Ascending aorta (tissue), 2 donors: Measurements from ENCODE around the gene ELFN1. TPM values are rescaled to one million over a fixed set of nuclear protein-coding genes. Genes with fewer than 3 reads are reported as not detected.
A peak's percentile ranks its signal among the peaks of the same experiment; 100 is the strongest.

Experiments used
- DNase-seq, 2 donors: peaks; one replicate each; pipeline ENCODE4 v3.0.0-alpha.2; 2019; ENCODE audit warnings: low spot score in 2 of 2
- H3K27ac ChIP-seq, 2 donors: fragments of 200-600 bp; sonication (generic); one replicate each; pipeline ENCODE4 v1.5.1; 2016 to 2017; ENCODE audit warnings: mild to moderate bottlenecking in 1 of 2
- H3K27me3 ChIP-seq: fragments of 200-600 bp; sonication (generic); one replicate; pipeline ENCODE4 v1.5.1; 2017
- H3K36me3 ChIP-seq, 2 donors: fragments of 200-600 bp; sonication (generic); one replicate each; pipeline ENCODE4 v1.5.1; 2016
- H3K4me1 ChIP-seq, 2 donors: fragments of 200-600 bp; sonication (generic); one replicate each; pipeline ENCODE4 v1.5.1; 2016 to 2017; ENCODE audit warnings: mild to moderate bottlenecking in 1 of 2
- H3K4me3 ChIP-seq, 2 donors: fragments of 200-600 bp; sonication (generic); one replicate each; pipeline ENCODE4 v1.5.1; 2016 to 2017; ENCODE audit warnings: mild to moderate bottlenecking in 1 of 2
- H3K9me3 ChIP-seq, 2 donors: fragments of 200-600 bp; sonication (generic); one replicate each; pipeline ENCODE4 v1.5.1; 2016
- CTCF ChIP-seq, 3 experiments: fragments of 200-600 bp in 2 of 3; fragments of 450-650 bp in 1 of 3; sonication (generic) in 2 of 3; IDR thresholded peaks; one replicate each; pipeline ENCODE4 v1.5.1; 2016 to 2019; ENCODE audit warnings: antibody characterized with exemption in 3 of 3, mild to moderate bottlenecking in 1 of 3, moderate library complexity in 1 of 3
- intact Hi-C: fragments of 100-400 bp; cut with DNase I; formaldehyde crosslinking; loops from one replicate; pipeline ENCODE4 v1.15.1; 2023
- total RNA-seq: library from RNA; depleted of rRNA; stranded (reverse); fragments of >200 nt; gene quantifications from one replicate; pipeline ENCODE4 v1.1.0, GENCODE V29; 2016

ELFN1 gene
- total RNA-seq, 1 donor from 2014 or later, result 7.3 TPM

DNA sequence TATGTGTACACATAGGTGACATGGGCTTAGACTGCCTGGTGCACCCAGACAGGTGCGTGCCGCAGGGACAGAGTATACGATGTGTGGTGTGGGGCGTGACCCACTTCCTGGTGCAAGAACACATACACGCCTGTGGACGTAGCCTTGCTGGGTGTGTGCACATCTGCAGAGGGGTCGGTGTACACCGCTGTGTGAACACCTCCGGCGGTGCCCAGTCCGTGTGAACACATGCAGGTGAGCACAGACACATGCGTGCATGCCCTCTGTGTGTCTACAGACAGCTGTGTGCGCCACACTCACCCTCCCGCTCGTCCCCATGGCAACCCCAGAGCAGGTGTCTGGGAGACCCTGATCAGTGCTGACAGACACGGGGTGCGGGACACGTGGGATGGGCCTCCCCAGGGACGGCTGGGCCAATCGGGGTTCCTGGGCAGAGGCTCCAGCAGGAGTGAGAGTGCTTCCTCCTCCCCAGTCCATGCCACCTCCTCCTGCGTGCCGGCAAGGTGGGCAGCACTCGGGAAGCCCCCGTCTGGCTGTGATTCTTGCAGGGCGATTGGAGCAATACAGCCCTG is 23.4 kb downstream of the ELFN1 start:
- DNase-seq, result peak; percentile 4 to 56
- TF ChIP-seq CTCF (IDR thresholded peaks at IDR 0.05), result no peak
- H3K27me3 ChIP-seq, result no peaks in the 10 kb centered on the region
- intact Hi-C loops, result no loop called here
- H3K4me3 ChIP-seq, result no peak overlapping the region
- no peak overlapping the region for H3K27ac ChIP-seq
- no peaks in the 10 kb centered on the region for H3K36me3 ChIP-seq
- peaks cover 0 to 6% of the 10 kb centered on the region in 2 donors for H3K4me1 ChIP-seq
- no peaks in the 10 kb centered on the region for H3K9me3 ChIP-seq

DNA sequence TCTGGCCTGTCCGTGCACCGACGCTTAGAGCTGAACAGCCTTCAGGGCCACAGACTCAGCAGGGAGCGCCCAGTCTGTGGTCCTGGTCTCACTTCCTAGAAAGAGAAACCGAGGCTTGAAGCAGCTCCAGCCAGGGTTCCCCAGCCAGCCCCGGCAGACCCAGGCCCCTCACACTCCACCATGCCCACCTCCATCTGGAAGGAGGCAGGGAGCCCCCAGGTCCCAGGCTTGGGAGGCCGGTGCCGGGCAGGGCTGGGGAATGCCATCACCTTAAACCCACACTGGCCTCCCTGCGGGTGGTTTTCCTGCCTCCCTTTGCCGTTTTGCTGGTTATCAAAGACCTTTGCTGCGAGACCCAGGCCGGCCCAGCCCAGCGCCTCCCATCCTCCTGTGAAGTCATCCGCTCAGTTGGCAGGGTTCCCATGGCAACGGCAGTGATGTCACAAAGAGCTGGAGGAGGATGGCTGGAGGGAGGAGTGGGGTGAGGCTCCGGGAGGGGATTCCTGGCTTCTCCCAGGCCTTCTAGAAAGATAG is 24.0 kb downstream of the ELFN1 start:
- peaks cover 0 to 6% of the 10 kb centered on the region in 2 donors for H3K4me1 ChIP-seq
- no peak overlapping the region for H3K4me3 ChIP-seq
- peak; percentile 5 to 52 for DNase-seq
- intact Hi-C loops, result no loop called here
- no peaks in the 10 kb centered on the region for H3K9me3 ChIP-seq
- no peak overlapping the region for H3K27ac ChIP-seq
- no peaks in the 10 kb centered on the region for H3K27me3 ChIP-seq
- TF ChIP-seq CTCF (IDR thresholded peaks at IDR 0.05), result no peak
- no peaks in the 10 kb centered on the region for H3K36me3 ChIP-seq

- H3K27ac ChIP-seq, result no peak overlapping the region
- no peaks in the 10 kb centered on the region for H3K9me3 ChIP-seq
- peak; percentile 7 to 44 for DNase-seq
- intact Hi-C loops, result no loop called here
- no peak overlapping the region for H3K4me3 ChIP-seq
- no peaks in the 10 kb centered on the region for H3K36me3 ChIP-seq
- H3K4me1 ChIP-seq, result peaks cover 0 to 6% of the 10 kb centered on the region in 2 donors
- H3K27me3 ChIP-seq, result no peaks in the 10 kb centered on the region
- TF ChIP-seq CTCF (IDR thresholded peaks at IDR 0.05), result no peak
Measured at GRCh38 chr7:1694611-1695511, 24.8 kb downstream of the ELFN1 start.

DNA sequence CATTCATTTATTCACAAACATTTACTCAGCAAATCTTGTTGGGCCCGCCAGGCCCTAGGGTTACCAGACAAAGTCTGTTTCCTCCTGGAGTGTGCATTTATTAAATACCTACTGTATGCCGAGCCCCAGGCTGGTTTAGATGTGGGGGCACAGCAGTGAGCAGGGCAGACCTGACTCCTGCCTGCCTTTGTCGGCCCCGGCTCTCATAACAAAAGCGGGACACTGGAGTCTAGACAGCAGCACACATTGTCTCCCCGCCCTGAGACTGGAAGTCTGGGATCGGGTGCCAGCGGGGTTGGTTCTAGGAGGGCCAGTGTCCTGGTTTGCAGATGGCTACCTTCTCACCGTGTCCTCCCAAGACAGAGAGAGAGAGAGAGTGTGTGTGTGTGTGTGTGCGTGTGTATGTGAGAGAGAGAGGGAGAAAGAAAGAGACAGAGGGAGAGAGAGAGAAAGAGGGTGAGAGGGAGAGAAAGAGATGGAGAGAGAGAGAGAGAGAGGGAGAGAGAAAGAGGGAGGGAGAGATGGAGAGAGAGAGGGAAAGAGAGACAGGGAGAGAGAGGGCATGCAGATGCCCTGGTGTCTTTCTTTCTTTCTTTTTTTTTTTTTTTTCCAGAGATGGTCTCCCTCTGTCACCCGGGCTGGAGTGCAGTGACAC is 25.9 kb downstream of the ELFN1 start:
- Histone ChIP-seq H3K4me1 (peaks cover 0 to 6% of the 10 kb centered on the region in 2 donors), H3K9me3 (no peaks in the 10 kb centered on the region), H3K4me3 (no peak overlapping the region), H3K27me3 (no peaks in the 10 kb centered on the region), H3K27ac (no peak overlapping the region), H3K36me3 (no peaks in the 10 kb centered on the region)
- no peak for TF ChIP-seq CTCF (IDR thresholded peaks at IDR 0.05)
- DNase-seq, result peak; percentile 1 to 51
- intact Hi-C loops, result no loop called here

DNA sequence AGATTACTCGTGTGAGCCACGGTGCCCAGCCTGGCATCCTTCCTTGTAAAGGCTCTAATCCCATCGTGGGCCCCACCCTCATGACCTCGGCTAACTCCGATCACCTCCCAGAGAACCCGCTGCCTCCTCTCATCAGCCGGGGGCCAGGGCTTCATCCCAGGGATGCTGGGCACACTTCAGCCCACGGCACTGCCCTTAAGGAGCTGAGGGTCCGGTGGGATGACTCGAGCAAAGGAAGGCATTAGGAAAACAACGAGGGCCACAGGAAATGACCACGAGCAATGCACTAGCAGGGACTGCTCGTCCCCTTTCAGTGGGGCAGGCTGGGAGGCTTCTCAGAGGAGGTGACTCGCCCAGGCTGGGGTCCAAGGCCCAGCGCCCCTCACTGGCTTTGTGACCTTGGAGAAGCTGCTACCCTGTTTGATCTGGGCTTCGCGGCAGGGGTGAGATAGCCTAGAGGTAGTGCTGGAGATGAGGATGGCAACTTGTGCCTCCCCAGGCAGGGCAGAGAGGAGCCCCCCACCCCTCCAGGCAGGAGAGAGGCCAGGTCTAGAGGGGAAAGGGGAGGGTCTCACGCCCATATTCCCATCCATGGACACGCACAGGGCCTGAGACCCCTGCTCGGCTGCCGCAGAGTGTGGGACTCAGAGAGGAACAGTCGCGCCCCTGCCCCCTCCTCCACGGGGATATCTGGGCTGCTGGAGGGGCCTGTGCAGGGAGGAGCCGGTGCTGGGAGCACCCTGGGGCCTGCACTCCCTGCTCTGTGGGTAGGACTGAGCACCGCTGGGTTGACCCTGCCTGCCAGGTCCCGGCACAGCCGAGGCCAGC is 26.8 kb downstream of the ELFN1 start:
- no peak overlapping the region for H3K4me3 ChIP-seq
- no peaks in the 10 kb centered on the region for H3K4me1 ChIP-seq
- peak in 1 of 2 donors; percentile 52 for DNase-seq
- TF ChIP-seq CTCF (IDR thresholded peaks at IDR 0.05), result no peak
- H3K27me3 ChIP-seq, result no peaks in the 10 kb centered on the region
- H3K9me3 ChIP-seq, result peaks cover 0 to 5% of the 10 kb centered on the region in 2 donors
- H3K36me3 ChIP-seq, result no peaks in the 10 kb centered on the region
- intact Hi-C loops, result no loop called here
- no peak overlapping the region for H3K27ac ChIP-seq
